HG03108 (cell line): Measurements from ENCODE around the gene ATAD3A.
"Not testable (repeated sequence)": the region's sequence is repeated elsewhere in the genome, so short reads cannot be mapped to it uniquely, and the experiment has no call there.

ENCODE experiments used
- ATAC-seq: cut with Tn5 transposase; IDR thresholded peaks from one replicate; pipeline ENCODE4 v1.9.1; 2021; ENCODE audit warnings: moderate library complexity; ENCODE audit not compliant: unreplicated experiment

The ATAD3A gene

DNA sequence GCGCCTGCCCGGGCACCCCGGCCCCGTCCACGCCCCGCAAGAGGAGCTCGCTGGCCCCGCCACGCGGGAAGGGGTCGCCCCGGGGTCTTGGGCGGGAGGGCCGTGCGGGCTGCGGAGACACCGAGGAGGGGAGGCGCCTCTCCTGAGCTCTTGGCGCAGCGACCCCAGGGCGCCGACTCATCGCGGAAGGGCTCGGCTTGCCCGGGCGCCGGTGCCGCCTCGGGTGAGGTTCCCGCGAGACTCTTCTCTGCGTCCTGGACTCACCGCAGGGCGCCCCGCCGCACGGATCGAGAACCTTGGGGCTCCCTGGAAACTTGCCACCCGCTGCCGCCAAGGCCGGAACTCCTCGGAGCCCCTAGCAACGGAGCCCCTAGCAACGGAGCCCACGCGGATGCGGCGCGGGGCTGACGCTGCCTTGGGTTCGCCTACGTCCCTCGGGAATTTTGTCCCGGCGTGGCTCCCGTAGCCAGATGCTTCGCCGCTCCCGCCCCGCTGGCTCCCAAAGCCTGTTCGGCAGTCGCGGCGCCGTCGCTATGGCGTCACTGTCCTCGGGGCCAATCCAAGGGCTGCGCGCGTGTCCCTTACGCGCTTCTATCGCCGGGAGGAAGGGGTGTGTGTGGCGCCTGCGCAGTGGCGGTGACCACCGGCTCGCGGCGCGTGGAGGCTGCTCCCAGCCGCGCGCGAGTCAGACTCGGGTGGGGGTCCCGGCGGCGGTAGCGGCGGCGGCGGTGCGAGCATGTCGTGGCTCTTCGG is at the start of gene ATAD3A:
Gene ATAD3A (plus strand): TSS at position 630 of the 753 bp plus-strand sequence. CDS start 107 bp downstream, at position 737.
- ATAC-seq: peak; percentile 76

DNA sequence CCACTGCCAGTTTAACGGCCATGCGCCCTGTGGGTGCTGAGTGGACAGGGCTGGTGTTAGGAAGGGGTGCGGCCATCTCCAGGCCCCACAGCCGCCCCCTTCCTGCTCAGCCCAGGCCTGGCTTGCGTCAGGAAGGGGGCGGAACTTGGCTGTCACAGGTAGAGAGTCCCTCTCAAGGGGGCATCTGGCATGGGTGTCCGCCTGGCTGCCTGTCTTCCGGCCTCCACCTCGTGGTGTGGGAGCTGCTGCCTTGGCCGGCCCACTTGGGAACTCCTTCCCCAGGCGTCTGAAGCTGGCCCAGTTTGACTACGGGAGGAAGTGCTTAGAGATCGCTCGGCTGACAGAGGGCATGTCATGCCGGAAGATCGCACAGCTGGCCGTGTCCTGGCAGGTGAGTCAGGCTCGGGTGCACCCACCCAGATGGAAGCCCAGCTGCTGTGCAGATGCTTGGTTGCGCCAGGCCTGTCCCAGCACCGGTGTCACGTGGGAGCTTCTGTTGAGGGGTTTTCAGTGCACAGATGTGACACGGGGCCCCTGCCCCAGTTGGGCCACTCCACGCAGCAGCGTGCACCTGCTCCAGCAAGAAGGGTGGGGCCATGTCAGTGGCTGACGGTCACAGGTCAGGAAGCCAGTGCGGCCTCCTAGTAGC is 49.5 kb upstream of the ATAD3A start:
- no peak for ATAC-seq

DNA sequence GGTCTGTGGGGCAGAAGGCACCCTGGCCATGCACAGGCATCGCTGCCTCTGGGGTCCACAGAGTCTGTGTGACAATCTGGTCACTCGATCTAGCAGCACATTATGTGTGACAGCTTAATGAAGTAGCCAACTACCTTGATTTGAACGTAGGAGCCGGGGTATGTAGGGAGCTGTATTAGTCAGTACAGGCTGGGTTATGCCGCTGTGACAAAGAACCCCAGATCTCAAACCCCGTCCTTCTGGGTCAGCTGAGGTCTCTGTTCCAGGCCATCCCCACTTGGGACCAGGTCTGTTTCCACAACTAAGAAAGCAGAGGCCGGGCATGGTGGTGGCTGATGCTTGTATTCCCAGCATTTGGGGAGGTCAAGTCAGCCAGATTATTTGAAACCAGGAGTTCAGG is 48.6 kb upstream of the ATAD3A start:
- ATAC-seq: no peak

DNA sequence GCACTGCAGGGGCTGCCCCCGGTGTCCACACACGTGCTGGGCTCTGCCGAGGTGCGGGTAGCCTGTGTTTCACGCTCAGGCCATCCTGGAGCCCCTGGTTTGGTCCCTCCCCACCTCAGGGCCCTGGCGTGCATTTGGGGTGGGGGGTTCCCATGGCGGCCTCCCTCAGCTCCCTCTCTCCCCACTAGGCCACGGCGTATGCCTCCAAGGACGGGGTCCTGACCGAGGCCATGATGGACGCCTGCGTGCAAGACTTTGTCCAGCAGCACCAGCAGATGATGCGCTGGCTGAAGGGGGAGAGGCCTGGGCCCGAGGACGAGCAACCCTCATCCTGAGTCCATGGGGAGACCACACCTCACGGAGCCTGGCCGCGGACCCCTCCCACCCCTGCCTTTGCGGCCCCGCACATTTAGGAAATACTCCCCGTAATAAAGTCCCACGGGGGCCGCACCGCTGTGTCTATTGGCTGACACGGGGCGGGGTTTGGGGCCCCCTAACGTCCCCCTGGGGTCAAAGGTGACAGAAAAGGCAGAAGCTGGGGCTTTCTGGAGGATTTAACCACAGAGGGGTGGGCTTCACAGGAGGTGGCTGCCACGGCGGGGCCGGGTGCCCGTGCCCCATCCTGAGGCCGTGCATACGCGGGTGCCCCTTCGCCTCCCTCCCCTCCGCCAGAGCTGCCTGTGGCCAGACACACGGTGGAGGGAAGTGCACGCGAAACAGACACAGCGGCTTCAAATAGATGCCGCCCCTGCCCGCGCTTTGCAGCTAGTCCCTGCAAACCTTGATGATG is 43.6 kb upstream of the ATAD3A start:
- not testable (repeated sequence) for ATAC-seq

DNA sequence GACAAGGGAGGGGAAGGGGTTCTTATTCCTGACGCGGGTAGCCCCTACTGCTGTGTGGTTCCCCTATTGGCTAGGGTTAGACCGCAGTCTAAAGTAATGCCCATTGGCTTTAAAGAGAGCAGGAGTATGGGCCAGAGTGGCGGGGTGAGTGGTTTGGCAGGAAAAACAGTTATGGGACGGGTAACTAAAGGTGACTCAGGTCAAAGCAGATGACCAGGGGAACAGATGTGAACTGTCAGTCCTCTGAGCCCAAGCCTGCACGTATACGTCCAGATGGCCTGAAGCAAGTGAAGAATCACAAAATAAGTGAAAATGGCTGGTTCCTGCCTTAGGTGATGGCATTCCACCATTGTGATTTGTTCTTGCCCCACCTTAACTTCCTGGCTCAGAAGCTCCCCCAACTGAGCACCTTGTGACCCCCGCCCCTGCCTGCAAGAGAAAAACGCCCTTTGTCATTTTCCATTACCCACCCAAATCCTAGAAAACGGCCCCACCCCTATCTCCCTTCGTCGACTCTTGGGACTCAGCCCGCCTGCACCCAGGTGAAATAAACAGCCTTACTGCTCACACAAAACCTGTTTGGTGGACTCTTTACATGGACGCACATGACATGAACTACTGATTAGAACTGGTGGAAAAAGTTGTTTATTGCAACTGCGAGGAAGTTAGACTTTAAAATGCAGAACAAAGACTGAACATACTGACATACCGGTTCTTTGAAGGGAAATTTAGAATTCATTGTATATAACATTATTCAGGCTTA is 41.2 kb upstream of the ATAD3A start:
- no peak for ATAC-seq

DNA sequence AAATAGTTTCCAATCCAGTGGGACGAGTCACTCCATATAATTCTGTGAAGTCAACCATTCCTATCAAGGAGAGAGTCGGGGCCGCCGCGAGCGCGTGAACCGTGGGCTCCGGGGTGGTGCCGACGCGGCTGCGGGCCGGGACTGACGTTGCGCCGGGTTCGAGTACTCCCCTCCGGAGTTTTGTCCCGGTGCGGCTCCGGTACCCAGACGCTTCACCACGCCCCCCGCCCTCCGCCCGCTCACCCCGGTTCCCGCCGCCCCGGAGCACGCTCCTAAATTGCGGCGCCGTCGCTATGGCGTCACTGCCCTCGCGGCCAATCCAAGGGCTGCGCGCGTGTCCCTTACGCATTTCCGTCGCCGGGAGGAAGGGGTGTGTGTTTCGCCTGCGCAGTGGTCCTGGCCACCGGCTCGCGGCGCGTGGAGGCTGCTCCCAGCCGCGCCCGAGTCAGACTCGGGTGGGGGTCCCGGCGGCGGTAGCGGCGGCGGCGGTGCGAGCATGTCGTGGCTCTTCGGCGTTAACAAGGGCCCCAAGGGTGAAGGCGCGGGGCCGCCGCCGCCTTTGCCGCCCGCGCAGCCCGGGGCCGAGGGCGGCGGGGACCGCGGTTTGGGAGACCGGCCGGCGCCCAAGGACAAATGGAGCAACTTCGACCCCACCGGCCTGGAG is 40.4 kb upstream of the ATAD3A start, which contains the start of gene ATAD3B:
Gene ATAD3B (plus strand): TSS at position 377 of the 664 bp plus-strand sequence. CDS start 120 bp downstream, at position 497.
- peak; percentile 85 for ATAC-seq

DNA sequence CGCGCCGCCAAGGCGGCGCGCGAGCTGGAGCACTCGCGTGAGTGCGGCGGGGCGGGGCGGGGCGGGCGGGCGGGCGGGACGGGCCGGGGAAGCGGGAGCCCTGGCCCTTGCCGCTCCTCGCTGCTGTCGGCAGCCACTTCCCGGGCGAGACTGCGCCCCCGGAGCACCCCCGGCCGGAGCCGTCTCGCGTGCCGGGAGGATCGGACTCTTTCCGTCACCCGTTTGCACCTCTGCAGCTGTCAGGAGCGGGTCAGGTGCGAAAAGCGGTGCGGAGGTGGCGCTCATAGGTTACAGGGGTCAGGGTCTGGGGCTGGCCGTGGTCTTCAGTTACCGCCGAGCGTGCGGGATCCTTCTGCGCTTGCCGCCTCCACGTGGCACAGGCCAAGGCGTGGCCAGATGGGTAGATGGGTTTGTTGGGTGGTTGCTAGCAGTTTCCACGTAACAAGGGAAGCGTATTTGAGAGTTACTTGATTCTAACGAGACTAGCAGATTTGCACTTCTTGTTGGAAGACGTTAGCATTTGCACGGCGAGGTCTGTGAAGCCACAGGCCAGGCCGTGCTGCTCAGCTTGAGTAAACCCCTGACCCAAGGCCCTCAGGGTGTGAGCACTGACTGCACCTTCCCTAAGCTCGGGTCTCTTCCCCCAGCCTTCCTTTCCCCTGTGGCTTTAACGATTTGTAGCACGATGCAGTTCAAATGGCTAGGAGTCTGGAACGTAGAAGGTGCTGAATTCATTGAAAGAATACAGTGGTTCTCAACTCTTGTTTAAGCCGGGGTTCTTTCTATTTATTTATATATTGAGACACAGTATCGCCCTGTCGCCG is 39.7 kb upstream of the ATAD3A start:
- peak; percentile 21 for ATAC-seq

DNA sequence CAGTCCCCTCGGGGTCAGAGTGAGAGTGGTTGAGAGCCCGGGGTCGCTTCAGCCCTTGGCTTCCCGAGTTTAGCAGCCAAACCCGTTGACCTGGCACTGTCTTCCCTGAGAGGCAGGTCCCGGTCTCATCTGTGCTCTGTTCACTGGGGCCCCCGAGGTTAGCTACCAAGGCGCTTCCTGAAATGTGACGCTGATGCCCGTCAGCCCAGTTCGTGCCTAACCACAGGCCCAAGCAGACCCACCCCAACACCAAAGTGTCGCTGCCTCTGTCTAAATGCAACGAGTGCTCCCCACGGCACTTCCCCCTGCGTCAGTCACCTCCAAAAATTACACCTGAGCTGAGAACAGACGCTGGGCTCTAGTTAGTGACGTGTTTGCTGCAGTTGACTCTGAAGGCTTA is 36.0 kb upstream of the ATAD3A start:
- not testable (repeated sequence) for ATAC-seq

DNA sequence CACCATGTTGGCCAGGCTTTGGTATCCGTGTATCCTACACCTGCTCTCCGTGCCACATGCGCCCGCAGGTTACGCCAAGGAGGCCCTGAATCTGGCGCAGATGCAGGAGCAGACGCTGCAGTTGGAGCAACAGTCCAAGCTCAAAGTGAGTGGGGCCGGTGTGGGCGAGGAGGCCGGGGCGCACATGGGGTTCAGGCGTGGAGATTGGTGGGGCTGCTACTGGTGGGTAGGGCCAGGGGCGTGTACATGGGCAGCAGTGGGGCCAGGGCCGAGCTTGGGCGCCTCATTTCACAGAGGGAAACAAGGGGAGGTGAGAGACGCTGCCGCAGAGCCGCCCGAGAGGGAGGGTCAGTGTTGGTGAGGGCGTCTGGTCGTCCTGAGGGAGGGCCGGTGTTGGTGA is 34.8 kb upstream of the ATAD3A start:
- no peak for ATAC-seq

DNA sequence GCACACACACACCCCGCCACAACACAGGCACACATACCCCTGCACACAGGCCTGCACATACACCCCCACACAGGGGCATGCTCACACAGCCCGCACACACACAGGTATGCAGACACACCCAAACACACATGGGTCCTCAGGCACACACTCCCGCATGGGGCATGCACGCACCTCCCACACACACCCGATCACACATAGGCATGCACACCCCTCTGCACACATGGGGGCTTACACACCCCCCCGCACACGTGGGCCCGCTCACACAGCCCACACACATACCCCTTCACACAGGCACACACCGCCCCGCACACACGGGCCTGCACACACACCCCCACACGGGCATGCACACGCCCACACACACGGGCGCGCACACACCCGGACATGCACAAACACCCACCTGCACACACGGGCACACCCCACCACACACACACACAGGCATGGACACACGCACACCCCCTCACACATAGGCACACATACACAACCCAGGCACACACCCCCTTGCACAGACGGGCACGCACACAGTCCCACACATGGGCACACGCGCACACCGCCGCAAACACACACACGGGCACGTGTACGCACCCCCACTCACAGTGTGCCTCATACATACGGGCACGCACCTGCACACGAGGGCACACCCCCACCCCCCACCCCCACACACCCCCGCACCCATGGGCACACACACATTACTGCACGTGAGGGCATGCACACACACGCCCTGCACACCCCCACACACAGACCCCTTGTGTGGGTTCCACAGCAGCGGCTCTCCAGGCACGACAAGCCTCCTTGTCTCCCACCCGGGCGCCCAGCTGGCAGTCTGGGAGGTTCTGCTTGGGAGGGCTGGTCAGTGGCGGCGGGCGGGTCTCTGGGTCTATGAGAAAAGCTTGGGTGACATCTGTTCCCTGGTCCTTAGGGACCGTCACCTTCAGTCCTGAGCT is 32.1 kb upstream of the ATAD3A start:
- no peak for ATAC-seq

DNA sequence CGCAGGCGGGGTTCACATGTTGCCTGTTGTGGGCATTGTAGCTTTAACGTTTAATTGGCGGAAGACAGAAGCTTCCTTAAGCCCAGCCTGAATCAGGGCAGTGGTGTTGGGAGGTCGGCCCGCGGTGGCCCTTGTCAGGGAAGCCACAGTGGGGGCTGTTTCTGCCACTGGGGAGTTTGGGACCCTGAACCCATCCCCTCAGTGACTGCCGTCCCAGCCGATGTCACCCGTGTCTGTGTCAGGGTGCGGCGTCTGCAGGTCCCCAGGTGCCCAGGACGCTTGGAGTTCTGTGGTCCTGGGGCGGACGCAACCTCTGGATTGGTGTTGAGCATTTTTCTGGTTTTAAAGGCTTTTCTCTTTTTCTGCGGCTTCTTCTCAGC is 31.5 kb upstream of the ATAD3A start:
- not testable (repeated sequence) for ATAC-seq

DNA sequence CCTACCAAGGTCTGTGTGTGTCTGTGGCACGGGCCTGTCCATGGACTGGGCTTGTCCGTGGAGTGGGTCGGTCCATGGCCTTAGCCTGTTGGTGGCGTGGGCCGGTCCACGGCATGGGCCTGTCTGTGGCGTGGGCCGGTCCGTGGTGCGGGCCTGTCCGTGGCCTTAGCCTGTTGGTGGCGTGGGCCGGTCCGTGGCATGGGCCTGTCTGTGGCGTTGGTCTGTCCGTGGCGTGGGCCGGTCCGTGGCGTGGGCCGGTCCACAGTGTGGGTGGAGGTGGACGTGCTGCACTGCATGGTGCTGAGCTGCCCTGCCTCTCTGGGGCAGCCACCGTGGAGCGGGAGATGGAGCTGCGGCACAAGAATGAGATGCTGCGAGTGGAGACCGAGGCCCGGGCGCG is 30.2 kb upstream of the ATAD3A start:
- ATAC-seq: not testable (repeated sequence)

DNA sequence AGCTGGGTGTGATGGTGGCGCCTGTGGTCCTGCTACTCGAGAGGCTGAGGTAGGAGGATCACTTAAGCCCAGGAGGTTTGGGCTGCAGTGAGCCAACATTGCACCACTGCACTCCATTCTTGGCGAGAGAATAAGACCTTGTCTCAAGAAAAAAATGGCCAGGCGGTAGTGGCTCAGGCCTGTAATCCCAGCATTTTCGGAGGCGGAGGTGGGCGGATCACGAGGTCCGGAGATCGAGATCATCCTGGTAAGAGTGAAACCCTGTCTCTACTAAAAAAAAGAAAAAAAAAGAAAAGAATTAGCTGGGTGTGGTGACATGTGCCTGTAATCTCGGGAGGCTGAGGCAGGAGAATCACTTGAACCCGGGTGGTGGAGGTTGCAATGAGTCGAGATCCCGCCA is 29.1 kb upstream of the ATAD3A start:
- ATAC-seq: no peak

DNA sequence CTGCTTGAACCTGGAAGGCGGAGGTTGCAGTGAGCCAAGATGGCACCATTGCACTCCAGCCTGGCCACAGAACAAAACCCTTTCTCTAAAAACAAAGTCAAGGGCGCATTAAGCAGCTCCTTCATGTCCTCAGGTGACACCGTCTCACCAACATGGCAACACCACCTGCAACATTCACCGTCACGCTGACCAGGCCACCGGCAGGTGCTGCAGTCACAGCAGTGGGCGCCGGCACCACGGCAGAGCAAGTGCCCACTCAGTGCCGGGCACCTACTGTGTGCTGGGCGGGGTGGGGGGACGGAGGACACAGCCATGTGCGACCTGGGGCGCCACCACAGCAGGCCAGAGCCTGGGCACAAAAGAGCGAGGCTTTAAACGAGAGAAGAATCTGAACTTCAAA is 28.2 kb upstream of the ATAD3A start:
- no peak for ATAC-seq

DNA sequence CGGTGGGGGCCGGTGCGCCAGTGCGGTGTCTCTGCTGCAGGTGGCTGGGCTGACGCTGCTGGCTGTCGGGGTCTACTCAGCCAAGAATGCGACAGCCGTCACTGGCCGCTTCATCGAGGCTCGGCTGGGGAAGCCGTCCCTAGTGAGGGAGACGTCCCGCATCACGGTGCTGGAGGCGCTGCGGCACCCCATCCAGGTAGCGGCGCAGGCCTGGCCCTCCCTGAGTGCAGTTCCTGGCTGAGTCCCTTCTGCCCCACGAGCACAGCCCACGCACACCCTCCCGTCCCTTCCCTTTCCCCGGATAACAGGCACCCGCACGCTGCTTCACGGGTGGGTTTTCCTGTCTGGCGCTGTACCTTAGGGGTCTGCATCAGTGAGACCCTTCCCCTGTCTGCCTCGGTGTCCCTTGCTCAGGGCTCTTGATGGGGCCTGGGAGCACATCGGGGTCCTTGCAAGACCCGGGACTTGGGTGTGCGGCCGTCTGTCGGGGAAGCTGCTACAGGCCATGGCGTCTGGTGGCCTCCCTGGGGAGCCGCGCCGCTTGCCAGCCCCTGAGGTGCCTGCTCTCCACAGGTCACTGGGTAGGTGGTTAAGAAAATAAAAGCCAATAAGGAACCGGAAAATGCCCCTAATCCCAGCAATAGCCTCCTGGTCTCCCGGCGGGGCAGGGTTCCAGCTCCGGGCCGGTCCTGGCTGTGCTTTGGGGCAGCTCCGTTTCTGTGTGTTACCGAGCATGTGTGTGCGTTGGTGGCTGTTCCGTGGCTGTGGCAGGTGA is 26.8 kb upstream of the ATAD3A start:
- ATAC-seq: not testable (repeated sequence)

DNA sequence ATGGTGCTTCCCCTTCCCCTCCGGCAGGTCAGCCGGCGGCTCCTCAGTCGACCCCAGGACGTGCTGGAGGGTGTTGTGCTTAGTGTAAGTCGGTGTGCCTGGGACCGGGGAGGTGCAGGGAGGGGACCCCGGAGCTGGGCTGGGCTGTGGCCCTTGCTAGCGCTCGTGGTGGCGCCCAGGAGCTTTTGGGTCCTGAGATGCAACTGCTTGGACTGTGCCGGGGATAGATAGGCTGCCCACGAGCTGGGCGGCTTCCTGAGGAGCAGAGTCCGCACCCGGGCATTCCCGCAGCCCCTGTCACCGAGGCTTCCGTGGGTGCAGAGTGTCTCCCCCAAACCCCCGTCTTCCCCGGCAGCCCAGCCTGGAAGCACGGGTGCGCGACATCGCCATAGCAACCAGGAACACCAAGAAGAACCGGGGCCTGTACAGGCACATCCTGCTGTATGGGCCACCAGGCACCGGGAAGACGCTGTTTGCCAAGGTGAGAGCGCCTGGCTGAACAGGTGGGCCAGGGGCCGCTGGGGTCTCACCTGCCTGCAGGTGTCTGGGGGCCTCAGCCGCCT is 26.1 kb upstream of the ATAD3A start:
- ATAC-seq: not testable (repeated sequence)

DNA sequence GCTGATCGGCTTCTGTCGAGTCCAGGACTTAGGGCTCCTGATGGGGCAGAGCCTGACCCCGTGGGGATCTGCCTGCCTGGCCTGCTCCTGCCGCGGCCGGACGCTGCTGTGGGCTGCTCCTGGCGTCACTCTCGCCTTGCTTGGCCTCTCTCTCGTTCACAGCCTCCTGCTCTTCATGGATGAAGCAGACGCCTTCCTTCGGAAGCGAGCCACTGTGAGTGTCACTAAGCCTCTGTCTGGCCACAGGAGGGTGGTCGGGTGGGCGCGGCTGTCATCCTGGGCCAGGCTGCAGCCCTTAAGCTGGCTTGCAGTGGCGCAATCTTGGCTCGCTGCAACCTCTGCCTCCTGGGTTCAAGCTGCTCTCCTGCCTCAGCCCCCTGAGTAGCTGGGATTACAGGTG is 24.3 kb upstream of the ATAD3A start:
- ATAC-seq: no peak
